ENCODE results near the gene PEMT. TPM values are rescaled to one million over a fixed set of nuclear protein-coding genes. Genes with fewer than 3 reads are reported as not detected.

PEMT gene
- total RNA-seq, 4 donors from 2014 or later = 24.6 to 32.2 (median 28.2) TPM

DNA sequence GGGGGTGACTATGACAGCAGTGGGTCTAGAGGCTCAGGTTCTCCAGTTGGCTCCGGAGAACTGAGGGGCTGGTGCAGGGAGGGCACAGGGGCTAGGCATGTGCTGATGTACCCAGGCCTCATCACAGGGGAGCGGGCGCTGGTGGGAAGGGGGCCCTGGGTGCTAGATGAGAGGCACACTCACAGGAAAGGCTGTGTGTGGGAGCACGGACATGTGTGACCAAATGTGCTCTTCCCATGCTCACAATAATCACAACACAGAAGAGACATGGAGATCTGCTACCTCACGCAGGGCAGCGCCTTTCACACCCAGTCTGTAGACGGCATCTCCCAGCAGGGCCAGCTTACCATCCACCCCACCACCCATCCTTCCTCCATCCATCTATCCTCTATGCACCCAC lies 77.9 kb downstream of the PEMT start:
- Histone ChIP-seq H3K4me3 (no peak overlapping the region), H3K27ac (no peak overlapping the region), H3K27me3 (no peaks in the 10 kb centered on the region), H3K4me1 (peaks cover 0 to 30% (median 16%) of the 10 kb centered on the region in 3 donors), H3K36me3 (peaks cover 0 to 12% (median 0%) of the 10 kb centered on the region in 3 donors), H3K9me3 (no peaks in the 10 kb centered on the region)
- no peak for DNase-seq
- intact Hi-C loops (cut with DNase I) = no loop called here
- no peak for TF ChIP-seq POLR2A (IDR thresholded peaks at IDR 0.05)
- TF ChIP-seq, protein P1, sequence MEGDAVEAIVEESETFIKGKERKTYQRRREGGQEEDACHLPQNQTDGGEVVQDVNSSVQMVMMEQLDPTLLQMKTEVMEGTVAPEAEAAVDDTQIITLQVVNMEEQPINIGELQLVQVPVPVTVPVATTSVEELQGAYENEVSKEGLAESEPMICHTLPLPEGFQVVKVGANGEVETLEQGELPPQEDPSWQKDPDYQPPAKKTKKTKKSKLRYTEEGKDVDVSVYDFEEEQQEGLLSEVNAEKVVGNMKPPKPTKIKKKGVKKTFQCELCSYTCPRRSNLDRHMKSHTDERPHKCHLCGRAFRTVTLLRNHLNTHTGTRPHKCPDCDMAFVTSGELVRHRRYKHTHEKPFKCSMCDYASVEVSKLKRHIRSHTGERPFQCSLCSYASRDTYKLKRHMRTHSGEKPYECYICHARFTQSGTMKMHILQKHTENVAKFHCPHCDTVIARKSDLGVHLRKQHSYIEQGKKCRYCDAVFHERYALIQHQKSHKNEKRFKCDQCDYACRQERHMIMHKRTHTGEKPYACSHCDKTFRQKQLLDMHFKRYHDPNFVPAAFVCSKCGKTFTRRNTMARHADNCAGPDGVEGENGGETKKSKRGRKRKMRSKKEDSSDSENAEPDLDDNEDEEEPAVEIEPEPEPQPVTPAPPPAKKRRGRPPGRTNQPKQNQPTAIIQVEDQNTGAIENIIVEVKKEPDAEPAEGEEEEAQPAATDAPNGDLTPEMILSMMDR (IDR thresholded peaks at IDR 0.05) = no peak
- WGBS, 2 donors = 94 to 96% methylated on average over 6 to 7 of the region's 7 CpGs

DNA sequence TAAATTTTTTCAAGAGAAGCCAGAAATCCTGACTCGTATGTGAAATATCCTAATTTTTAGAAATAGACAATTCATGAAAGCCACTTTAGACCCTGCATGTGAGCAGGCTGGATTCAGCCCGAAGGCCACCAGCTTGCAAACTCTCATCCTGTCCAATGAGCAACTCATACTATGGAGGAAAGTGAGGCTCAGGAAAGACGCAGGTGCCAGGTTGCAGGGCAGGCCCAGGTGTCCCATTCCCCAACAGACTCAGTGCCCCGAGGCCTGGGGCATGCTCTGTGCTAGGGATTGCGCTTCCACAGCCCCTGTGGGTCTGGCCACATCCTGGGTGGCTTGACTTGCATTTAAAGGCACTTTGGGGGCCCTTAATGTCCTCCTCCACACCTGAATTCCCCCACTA lies 78.6 kb downstream of the PEMT start:
- Histone ChIP-seq H3K9me3 (no peaks in the 10 kb centered on the region), H3K4me3 (no peak overlapping the region), H3K27ac (no peak overlapping the region), H3K36me3 (peaks cover 0 to 14% (median 0%) of the 10 kb centered on the region in 3 donors), H3K27me3 (no peaks in the 10 kb centered on the region), H3K4me1 (peaks cover 0 to 30% (median 16%) of the 10 kb centered on the region in 3 donors)
- no peak for DNase-seq
- intact Hi-C loops (cut with DNase I) = no loop called here
- no peak for TF ChIP-seq POLR2A (IDR thresholded peaks at IDR 0.05)
- TF ChIP-seq, protein P1 (IDR thresholded peaks at IDR 0.05) = no peak
- WGBS, 2 donors = 87 to 96% methylated on average over 4 to 5 of the region's 5 CpGs

DNA sequence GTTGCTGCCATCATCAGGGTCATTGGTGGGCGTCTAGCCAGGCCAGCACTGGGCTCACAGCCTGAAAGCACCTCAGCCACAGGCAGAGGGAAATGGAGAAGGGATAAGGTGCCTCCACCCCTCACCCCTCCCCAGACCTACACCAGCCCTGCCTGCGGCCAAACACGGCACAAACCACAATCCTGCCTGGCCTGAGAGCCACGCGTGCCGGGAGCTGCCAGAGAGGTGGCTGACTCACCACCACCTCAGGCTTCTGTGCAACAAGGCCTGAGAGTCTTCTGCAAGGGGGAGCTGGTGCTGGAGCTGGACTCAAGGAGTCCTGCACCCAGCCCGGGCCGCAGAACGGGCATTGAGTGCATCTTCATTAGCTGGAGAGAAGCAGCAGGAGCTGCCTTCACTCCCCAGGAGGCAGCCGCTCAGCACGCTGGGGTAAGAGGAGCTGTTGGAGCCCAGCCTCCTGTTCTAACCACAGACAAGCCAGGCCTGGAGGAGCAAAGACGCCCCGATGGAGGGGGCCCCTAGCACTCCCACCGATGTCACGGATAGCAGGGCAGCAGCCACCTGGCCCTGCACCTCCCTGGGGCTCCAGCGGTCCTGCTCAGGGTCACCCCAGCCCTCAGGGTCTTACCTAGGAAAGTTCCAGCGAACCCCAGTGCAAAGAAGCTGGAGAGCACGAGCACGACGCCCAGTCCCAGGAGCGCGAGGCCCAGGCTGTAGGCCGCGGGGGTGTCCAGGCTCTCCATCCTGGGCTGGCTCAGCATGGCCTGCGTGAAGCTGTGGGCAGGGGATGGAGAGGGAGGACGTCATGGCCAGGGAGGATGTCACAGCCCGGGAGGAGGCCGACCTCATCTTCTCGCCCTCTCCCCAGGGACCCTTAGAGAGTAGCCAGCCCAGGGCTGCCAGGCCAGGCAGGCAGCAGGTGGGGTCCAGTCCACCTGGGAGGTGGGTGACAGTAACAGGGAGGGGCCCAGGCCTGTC lies 79.3 kb downstream of the PEMT start:
- no peak for DNase-seq
- Histone ChIP-seq H3K4me3 (no peak overlapping the region), H3K4me1 (peaks cover under 1 to 33% (median 16%) of the 10 kb centered on the region in 3 donors), H3K27me3 (no peaks in the 10 kb centered on the region), H3K36me3 (peaks cover 0 to 15% (median 0%) of the 10 kb centered on the region in 3 donors), H3K9me3 (no peaks in the 10 kb centered on the region), H3K27ac (no peak overlapping the region)
- intact Hi-C loops (cut with DNase I) = no loop called here
- no peak for TF ChIP-seq POLR2A (IDR thresholded peaks at IDR 0.05)
- TF ChIP-seq, protein P1 (IDR thresholded peaks at IDR 0.05) = no peak
- WGBS, 2 donors = 58 to 70% methylated on average over 2 to 9 of the region's 29 CpGs

DNA sequence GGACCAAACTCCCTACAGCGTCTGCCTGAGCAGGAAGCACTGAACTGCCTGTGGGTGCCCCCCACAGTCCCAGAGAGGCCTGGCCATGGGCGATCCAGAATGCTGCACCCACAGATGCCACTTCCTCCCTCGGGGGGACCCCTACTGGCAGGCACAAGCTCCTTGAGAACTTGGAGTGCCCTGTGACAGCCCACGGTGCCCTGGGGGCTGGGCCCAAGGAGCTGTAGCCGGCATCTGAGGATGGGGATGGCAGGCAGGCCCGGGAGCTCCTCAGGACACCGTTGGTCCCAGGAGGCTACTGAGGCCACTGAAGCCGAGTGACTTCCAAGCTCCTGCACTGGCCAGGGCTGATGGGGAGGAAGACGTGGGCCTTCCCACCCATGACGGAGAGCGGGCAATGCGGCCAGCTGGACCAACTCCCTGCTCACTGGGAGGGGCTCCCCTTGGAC lies 80.2 kb downstream of the PEMT start:
- 20 to 40% methylated on average over 1 to 2 of the region's 12 CpGs for WGBS, 2 donors
- H3K4me3 ChIP-seq = no peak overlapping the region
- intact Hi-C loops (cut with DNase I) = no loop called here

More for the DNA sequence above, 80.2 kb downstream of the PEMT start:
- Histone ChIP-seq H3K36me3 (peaks cover 0 to 15% (median 0%) of the 10 kb centered on the region in 3 donors), H3K27ac (no peak overlapping the region), H3K27me3 (no peaks in the 10 kb centered on the region), H3K4me1 (peaks cover 5 to 41% (median 16%) of the 10 kb centered on the region in 3 donors), H3K9me3 (no peaks in the 10 kb centered on the region)
- no peak for DNase-seq
- TF ChIP-seq, protein P1 (IDR thresholded peaks at IDR 0.05) = no peak
- TF ChIP-seq POLR2A (IDR thresholded peaks at IDR 0.05) = no peak
